Measurements from ENCODE around the gene CPS1. TPM values are rescaled to one million over a fixed set of nuclear protein-coding genes. Genes with fewer than 3 reads are reported as not detected.

CPS1 gene
- total RNA-seq, 3 donors from 2014 or later, result 5.2 to 10.4 (median 9.2) TPM

- DNase-seq (ENCODE audit: low spot score in 2 of 2), result no peak
- no peak overlapping the region for H3K4me3 ChIP-seq
- no peak for TF ChIP-seq POLR2A (IDR thresholded peaks at IDR 0.05)
- no peak for TF ChIP-seq CTCF (IDR thresholded peaks at IDR 0.05)
- TF ChIP-seq POLR2AphosphoS5 (IDR thresholded peaks at IDR 0.05), result no peak
- no peaks in the 10 kb centered on the region for H3K36me3 ChIP-seq
- no peaks in the 10 kb centered on the region for H3K9me3 ChIP-seq
- H3K27me3 ChIP-seq, result no peaks in the 10 kb centered on the region
- H3K4me1 ChIP-seq, result no peaks in the 10 kb centered on the region
- H3K27ac ChIP-seq, result no peak overlapping the region
- intact Hi-C loops (cut with DNase I; ENCODE audit: low total_unique reads), result no loop called here
Observed at GRCh38 chr2:210539578-210540416, 16.6 kb upstream of the CPS1 start.

- DNase-seq (ENCODE audit: low spot score in 2 of 2), result no peak
- H3K4me1 ChIP-seq, result no peaks in the 10 kb centered on the region
- H3K4me3 ChIP-seq, result no peak overlapping the region
- no peaks in the 10 kb centered on the region for H3K9me3 ChIP-seq
- TF ChIP-seq POLR2AphosphoS5 (IDR thresholded peaks at IDR 0.05), result no peak
- no peak for TF ChIP-seq POLR2A (IDR thresholded peaks at IDR 0.05)
- TF ChIP-seq CTCF (IDR thresholded peaks at IDR 0.05), result no peak
- H3K27ac ChIP-seq, result no peak overlapping the region
- H3K36me3 ChIP-seq, result no peaks in the 10 kb centered on the region
- intact Hi-C loops (cut with DNase I; ENCODE audit: low total_unique reads), result no loop called here
- no peaks in the 10 kb centered on the region for H3K27me3 ChIP-seq
Observed at GRCh38 chr2:210540471-210540870, 15.9 kb upstream of the CPS1 start.

GRCh38 chr2:210540900-210541289 is 15.5 kb upstream of the CPS1 start:
- Histone ChIP-seq H3K36me3 (no peaks in the 10 kb centered on the region), H3K27ac (no peak overlapping the region), H3K4me1 (no peaks in the 10 kb centered on the region), H3K27me3 (no peaks in the 10 kb centered on the region), H3K9me3 (no peaks in the 10 kb centered on the region), H3K4me3 (no peak overlapping the region)
- intact Hi-C loops (cut with DNase I; ENCODE audit: low total_unique reads), result no loop called here
- no peak for TF ChIP-seq POLR2A (IDR thresholded peaks at IDR 0.05)
- TF ChIP-seq POLR2AphosphoS5 (IDR thresholded peaks at IDR 0.05), result no peak
- no peak for DNase-seq (ENCODE audit: low spot score in 2 of 2)

- TF ChIP-seq POLR2A (IDR thresholded peaks at IDR 0.05) (no peak), POLR2AphosphoS5 (IDR thresholded peaks at IDR 0.05) (no peak), CTCF (IDR thresholded peaks at IDR 0.05) (no peak)
- no peak for DNase-seq (ENCODE audit: low spot score in 2 of 2)
- H3K4me3 ChIP-seq, result no peak overlapping the region
- intact Hi-C loops (cut with DNase I; ENCODE audit: low total_unique reads), result no loop called here
- H3K9me3 ChIP-seq, result no peaks in the 10 kb centered on the region
- no peaks in the 10 kb centered on the region for H3K27me3 ChIP-seq
- H3K36me3 ChIP-seq, result no peaks in the 10 kb centered on the region
- no peak overlapping the region for H3K27ac ChIP-seq
- no peaks in the 10 kb centered on the region for H3K4me1 ChIP-seq
Observed at GRCh38 chr2:210541290-210541902, 15.0 kb upstream of the CPS1 start.

GRCh38 chr2:210544007-210544590 is 12.3 kb upstream of the CPS1 start:
- H3K4me3 ChIP-seq, result no peak overlapping the region
- no peaks in the 10 kb centered on the region for H3K4me1 ChIP-seq
- H3K27ac ChIP-seq, result no peak overlapping the region
- H3K27me3 ChIP-seq, result no peaks in the 10 kb centered on the region
- no peaks in the 10 kb centered on the region for H3K36me3 ChIP-seq
- no peak for DNase-seq (ENCODE audit: low spot score in 2 of 2)
- H3K9me3 ChIP-seq, result no peaks in the 10 kb centered on the region
- TF ChIP-seq POLR2AphosphoS5 (IDR thresholded peaks at IDR 0.05) (no peak), POLR2A (IDR thresholded peaks at IDR 0.05) (no peak)
- intact Hi-C loops (cut with DNase I; ENCODE audit: low total_unique reads), result no loop called here

GRCh38 chr2:210544831-210545230 is 11.6 kb upstream of the CPS1 start:
- no peak for DNase-seq (ENCODE audit: low spot score in 2 of 2)
- H3K4me1 ChIP-seq, result no peaks in the 10 kb centered on the region
- no peaks in the 10 kb centered on the region for H3K36me3 ChIP-seq
- no peak overlapping the region for H3K4me3 ChIP-seq
- no peak overlapping the region for H3K27ac ChIP-seq
- intact Hi-C loops (cut with DNase I; ENCODE audit: low total_unique reads), result no loop called here
- TF ChIP-seq POLR2A (IDR thresholded peaks at IDR 0.05) (no peak), CTCF (IDR thresholded peaks at IDR 0.05) (no peak)
- no peaks in the 10 kb centered on the region for H3K27me3 ChIP-seq
- no peaks in the 10 kb centered on the region for H3K9me3 ChIP-seq

All from breast epithelium (tissue), 4 donors.